Measurements from ENCODE around the gene GGACT.
"Not testable (repeated sequence)": the region's sequence is repeated elsewhere in the genome, so short reads cannot be mapped to it uniquely, and the experiment has no call there.

GGACT gene

DNA sequence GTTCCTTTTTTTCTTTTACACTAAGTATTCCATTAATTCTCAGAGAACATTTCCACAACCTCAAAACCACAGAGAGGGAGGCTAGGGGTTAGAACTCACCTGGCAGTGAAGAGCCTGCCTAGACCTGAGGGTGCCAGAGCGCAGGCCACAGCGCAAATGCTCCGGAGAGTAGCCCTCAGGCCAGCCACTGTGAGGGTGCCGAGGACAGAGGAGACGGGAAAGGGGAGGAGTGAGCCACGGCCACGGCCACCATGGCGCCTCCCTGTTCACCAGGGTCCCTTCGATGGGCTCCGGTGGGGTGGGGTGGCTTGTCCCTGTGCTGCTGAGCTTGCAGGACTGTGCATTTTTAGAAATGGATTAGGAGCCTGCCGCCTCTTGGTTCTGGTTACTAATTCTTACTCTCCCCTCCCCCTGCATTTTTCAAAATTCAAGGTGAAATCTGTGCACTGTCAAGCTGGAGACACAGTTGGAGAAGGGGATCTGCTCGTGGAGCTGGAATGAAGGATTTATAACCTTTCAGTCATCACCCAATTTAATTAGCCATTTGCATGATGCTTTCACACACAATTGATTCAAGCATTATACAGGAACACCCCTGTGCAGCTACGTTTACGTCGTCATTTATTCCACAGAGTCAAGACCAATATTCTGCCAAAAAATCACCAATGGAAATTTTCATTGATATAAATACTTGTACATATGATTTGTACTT, 58.8 kb downstream of the GGACT start:
- DNase-seq (ENCODE audit: low read depth): no peak

DNA sequence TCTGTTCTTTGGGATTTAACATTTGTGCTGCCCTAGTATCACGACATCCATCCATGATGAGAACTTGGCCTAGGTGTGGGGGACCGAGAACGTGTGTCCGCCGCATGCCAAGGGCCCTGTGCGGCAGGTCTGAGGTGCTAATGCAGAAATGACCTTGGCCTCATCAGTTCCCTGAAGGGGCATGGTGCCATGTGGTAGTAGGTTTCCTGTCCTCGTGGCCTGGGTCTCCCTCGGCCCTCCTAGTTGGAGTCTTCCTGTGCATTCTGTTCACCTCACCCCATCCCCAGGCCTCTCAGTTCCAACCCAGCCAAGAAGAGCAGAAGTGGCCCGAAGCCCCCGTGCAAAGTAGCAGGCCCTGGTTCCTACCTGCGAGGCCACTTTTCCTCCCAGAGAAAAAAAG, 59.8 kb downstream of the GGACT start:
- no peak for DNase-seq (ENCODE audit: low read depth)

DNA sequence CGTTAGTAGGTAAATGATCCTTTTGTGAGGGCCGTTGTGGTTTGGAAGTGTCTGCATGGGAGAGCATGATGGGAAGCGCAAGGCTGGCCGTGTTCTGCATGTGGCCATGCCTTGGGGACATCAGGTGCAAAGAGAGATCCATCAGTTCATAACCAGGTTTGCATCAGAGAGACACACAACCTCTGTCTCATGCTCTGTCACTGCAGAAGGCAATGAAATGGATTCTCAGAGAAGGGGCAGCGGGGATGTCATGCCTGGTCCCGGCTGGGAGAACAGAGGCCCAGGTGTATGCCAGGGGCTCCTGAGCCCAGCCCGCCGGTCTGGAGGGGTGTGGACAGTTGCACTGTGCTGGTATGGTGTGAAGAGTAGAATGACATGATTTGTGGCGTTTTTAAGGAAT, 60.2 kb downstream of the GGACT start:
- DNase-seq (ENCODE audit: low read depth): no peak

DNA sequence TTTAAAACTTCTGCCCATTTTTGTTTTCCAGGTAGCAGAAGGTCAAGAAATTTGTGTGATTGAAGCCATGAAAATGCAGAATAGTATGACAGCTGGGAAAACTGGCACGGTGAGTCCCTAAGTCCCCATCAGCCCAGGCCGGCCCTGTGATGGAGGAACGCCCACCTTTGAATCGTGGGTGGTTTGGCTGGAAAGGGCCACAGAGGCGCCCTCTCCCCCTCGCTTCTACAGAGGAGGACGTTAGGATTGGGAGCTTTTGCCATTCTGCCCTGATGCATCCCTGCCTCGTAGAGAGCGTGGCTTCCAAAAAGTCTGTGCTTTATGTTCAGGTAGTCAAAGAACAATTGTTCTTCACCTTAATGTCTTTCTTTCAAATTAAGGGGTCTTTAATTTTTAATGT, 60.9 kb downstream of the GGACT start:
- no peak for DNase-seq (ENCODE audit: low read depth)

DNA sequence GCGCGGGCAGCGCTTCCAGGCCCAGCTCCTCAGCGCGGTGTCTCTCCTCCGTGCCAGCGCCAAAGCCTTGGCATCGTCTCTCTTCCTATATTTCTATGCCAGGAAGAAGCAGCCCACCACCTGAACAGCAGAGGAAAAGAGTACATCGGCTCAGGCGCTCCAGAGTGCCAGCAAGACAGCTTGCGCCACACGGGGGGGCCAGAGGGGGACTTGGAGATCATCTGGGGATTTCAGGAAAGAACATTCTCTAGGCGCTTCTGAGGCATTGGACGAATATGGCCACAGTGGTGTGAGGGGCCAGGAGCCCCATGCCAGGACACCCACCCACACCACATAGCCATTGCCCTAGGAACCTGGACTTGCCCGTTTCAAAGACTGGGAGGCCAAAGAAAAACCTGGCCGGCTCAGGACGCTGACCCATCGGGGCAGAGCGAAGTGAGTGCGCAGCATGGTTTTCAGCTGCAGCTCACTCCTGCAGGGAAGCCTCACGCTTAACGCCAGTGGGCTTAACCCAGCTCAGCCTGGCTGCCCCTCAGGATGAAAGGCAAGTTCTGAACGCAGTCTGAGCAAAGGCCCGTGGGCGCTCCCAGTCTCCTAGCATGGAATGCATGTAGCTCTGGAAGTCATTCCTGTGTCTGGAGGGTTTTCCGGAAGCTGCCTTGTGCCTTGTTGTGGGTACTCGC, 62.1 kb downstream of the GGACT start:
- no peak for DNase-seq (ENCODE audit: low read depth)

DNA sequence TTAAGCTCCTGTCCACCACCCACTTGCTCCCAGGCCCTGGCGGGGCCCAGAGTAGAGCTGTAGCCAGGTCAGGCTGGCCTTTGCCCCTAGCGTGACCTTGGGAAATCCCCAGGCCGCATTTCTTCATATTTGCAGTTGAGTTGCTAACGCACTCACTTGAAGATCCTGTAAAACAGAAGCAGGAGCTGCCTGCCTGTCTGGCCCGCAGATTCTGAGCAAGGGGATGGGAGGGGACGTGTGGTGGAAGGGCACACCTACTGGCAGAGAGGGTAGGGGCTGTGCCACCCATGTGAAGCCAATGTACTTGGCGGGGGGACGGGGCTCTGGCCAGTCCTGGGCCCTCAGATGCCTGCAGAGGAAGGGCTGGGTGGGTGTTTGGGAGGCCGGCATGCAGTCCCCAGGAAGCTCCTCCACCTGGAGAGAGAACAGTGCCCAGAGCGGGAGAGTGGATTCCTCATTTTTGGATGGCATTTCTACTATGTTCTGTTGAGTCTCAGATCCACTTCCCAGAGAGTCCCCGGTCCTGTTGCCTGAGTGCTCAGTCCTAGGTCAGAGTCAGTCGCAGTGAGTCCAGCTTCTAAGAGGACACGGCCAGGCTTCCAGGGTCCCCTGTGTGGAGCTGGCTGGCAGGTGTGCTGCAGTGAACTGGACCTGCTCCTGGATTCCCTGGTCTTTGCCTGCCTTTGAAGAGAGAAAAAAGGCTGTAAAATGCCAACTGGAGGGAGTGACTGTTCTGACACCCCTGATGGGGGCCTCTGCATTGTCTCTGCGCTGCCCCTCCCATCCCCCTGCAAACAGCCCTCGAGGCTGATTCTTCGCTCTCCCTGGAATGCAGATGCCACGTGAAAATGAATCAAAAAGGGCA, 62.9 kb downstream of the GGACT start:
- no peak for DNase-seq (ENCODE audit: low read depth)

DNA sequence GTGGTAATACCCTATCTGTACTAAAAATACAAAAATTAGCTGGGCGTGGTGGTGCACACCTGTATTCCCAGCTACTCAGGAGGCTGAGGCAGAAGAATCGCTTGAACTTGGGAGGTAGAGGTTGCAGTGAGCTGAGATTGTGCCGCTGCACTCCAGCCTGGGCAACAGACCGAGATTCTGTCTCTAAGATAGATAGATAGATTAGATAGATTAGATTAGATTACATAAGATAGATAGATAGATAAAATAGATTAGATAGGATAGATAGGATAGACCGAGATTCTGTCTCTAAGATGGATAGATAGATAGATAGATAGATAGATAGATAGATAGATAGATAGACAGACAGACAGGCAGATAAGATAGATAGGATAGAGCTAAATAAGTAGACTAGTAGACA, 63.9 kb downstream of the GGACT start:
- not testable (repeated sequence) for DNase-seq (ENCODE audit: low read depth)

DNA sequence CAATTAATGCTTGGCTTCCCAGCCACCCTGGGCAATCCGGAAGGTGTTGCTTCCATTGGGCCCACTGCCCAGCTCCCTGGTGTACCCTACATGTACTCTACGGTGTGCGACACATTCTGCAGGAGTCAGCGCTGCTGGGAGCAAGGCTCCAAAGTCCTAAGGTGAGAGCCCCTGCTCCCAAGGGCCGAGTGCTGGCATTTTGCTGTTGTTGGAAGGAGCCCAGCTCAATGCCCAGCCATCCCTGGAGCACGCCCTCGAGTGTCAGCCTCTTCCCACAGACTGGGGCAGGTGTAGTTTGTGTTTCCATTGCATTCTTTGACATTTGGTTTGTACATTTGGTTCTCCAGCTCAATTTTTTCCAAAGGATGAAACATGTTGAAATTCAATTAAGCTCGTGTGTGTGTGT, 64.6 kb downstream of the GGACT start:
- no peak for DNase-seq (ENCODE audit: low read depth)

DNA sequence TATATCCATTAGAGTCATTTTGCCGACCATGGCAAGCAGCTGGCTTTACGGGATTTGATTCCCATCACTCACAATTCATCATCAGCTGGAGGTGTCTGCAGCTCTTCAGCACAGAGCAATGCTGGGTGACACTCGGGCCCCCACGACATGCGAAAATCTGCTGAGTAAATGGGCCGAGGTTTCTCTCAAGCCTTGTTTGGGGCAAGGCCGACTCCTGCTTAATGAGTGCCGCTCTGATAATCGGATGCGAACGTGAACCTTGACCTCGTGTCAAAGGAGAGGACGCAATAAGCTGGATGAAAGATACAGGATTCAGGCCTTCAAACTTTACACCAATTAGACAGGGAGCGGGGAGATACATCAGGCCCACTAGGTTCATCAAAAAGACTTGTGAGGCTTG, 65.2 kb downstream of the GGACT start:
- no peak for DNase-seq (ENCODE audit: low read depth)

DNA sequence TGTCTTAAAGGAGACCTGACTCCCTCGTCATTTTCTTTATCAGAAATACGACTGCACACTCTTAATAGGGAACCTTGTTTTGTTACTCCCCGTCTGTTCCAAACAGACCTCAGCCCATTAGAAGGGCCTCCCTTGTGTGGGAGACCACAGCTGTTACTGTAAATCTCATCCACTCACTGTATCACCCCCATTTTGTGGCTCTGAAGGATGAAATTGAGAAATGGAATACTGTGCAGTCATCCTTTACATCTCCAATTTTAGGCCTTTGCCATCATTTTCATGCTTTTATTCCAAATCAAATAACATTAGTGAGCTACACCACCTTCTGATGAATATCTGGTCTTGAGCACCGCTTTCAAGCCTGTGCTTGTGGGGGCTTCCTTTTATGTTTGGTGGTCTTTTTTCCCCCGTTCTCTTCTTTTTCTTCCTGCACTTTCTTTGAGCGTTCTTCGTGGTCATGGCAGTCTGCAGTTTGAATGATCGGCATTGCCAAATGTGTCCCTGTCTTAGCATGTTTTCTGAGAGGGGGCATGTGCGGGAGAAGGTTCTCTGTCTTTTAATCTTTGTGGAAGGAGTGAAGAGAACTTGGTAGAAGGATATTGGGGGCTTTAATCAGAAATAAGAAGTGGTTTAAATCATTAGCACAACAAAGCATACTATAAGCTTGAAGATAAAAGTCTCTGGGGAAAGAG, 65.8 kb downstream of the GGACT start:
- no peak for DNase-seq (ENCODE audit: low read depth)

DNA sequence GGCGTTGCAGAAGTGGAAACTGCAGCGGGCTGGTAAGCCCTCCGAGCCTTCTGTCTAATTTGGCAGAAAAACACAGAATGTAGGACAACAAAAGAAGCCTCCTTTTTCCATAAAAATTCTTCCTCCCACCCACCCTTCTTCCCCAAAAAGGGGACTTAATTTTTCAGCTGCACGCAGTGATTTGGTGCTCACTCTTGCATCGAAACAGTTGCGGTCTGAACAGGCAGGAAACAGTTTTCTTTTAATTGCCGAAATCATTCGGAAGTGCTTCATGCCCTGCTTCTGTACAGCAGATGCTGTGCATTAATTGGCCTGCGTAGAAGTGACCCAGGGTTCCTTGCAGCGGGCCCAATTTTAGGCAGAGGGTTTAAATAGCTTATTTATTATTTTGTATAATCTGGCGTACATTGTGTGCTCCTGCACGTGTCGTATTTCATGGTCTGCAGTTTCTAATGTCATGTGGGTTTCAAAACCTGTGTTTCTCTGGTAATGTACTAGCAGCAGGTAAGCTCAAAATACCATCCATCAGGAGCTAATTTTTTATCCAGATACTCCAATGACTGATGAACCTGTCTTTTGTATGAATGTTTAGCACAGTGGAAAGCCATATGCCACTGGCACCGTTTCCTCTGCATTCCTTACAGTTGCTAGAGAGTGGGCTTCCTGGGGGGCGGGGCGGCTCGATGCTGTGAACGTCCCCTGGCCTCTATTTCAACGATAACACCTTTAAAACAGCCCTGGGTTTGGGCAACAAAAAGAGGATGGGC, 66.6 kb downstream of the GGACT start:
- DNase-seq (ENCODE audit: low read depth): no peak

DNA sequence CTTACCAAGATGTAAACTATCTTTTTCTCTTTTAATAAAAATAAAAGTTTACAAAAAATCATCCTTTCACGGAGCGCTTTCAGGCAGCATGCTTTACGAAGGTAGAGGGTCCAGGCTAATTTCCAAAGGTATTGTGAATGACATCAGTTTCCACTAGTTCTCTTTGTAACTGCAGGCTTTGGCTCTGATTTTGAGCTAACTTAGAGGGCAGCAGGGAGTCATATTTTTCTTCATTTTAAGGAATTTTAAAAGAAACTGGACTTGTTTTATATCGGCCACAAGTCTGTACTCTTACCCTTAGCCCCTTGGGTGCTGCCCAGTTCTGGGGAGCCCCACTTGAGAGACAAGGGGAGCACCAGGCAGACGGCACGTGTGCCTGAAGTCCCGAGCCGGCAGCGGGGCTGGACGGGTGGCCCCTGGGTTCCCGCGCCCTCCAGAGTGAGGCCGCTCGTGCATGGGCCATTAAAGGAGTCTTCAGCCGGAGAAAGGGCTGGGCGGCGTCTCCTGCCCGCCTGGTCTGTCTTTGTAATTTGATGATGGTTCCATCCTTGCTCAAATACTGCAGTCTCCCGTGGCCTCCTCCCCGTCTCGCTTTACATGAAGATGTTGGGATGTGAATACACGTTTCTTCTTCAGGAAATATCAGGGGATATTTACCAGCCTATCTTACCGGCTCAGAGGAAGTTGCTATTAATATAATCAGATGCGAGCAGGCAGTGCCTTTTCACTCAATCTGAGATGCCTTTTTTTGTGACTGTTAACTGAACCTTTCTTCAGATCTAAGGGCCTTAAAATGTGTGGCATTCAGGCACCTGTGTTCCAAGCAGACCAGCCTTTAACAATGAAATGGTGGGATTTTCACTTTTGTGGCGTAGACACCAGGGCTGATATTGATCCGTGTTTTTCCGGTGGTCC, 67.4 kb downstream of the GGACT start:
- no peak for DNase-seq (ENCODE audit: low read depth)

DNA sequence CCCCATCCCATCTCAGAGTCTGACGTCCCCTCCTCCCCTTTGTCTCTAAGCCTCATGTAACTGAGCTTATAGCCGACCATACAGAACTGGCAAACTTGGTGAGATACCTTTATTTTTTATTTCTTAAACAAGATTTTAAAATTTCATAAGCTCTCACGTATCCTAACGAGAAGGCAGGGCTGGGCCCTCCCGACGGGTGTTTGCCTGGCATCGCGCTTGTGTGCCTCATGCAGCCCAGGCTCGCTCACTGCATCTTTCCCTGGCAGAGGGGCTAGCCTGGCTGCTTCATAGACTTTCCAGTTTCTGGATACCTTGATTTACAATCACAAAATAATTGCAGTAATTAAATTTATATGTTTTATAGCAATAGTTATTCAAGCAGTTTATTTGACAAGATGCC, 69.0 kb downstream of the GGACT start:
- DNase-seq (ENCODE audit: low read depth): no peak

DNA sequence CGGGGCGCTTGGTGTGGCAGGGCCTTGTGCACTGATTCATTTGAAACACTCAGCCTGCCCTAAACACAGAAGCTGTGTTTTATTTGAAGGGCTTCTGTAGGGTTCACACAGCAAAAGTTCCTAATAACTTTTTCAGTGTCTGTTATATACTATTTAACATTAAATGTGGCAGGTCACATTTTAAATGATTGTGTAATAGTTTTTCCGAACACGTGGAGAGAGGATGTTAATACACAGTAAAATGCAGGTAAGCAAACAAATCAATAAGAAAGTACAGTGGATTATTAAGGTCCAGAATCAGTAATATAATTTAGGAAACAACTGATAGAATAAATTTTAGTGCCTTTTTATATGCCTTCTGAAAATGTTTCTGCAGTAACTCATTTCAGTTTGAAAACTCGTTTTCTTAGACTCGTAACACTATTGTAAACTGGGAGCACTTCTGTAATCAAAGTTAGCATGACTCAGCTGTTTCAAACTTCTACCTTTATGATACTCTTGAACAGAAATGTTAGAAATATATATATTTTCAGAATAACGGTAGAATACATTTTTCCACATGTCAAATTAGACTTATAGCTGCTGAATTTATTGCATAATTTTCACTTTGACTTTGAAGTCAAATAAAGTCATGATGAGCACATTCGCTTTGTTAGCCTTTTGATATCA, 70.1 kb downstream of the GGACT start:
- DNase-seq (ENCODE audit: low read depth): no peak

DNA sequence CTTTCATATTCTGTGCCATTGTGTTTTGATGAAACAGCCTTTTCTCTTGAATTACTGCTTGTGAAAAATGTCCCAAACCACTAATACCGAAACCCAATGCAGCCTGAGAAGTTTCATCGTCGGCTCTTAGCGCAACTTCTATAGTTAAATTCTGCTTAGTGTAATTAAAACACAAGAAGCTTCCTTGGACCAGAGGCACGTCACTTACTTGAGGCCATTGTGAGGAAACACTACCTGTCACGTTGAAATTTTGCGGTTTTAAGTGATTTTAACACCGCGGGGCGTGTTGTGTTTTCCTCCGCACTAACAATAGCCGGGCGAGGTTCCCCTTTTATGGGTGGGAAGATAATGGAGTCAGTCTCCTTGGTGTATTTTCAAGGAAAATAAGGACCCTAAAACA, 70.9 kb downstream of the GGACT start:
- DNase-seq (ENCODE audit: low read depth): no peak

DNA sequence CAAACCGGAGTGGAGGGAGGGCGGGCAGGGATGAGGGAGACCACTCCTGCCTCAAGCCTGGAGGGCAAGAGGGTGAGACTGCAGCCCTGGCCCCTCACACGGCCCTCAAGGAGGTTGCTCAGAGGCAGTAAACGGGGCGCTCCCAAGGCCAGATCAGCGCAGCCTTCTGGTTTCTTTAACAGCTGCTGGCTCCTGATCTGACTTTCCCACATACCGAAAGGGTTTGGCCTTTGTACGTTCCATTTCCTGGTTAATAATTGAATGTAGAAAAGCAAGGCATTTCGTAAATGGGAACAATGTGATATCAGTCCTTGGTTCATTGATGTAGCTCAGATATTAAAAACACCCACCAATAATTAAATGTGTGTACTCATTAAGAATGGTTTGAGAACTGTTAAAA, 71.5 kb downstream of the GGACT start:
- DNase-seq (ENCODE audit: low read depth): no peak

DNA sequence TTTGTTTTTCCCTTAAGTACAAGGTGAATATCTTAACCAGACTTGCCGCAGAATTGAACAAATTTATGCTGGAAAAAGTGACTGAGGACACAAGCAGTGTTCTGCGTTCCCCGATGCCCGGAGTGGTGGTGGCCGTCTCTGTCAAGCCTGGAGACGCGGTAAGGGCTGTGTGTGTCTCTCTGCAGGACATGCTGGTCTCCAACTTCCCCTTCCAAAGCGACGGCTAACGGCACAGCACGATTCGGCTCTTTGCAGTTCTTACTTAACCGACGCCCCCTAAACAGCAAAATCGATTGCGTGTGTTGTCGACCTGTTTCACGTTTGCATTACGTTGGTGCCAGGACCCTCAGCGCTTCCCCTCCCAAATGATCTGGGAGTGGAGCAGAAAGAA, 73.2 kb downstream of the GGACT start:
- no peak for DNase-seq (ENCODE audit: low read depth)

DNA sequence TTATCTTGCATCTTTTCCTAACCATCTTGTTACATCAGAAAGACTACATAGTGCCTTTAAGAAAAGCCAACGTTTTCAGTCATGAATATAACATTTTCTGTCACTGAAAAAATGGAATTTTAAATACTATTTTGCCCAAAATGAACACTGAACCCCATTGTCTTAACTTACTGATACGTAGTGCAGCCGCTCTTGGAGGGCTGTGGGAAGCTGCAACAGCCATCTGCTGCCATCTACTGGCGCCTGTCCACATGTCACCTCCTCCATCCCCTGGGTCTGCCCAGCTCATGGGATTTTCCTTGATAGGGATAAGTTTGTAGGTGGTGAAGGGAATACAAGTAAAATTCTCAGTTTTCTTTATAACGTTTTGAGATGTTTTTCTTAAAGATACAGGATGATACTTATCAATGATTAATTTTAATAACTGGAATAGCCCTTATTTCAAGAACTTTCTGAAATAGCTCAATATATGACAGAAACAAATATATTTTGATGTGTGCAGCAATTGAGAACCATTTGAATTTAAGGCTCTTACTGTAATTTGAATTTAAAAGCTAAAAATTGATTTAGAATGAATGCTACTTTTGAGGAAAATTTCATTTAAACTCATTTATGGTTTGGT, 73.7 kb downstream of the GGACT start:
- DNase-seq (ENCODE audit: low read depth): peak; percentile 30

DNA sequence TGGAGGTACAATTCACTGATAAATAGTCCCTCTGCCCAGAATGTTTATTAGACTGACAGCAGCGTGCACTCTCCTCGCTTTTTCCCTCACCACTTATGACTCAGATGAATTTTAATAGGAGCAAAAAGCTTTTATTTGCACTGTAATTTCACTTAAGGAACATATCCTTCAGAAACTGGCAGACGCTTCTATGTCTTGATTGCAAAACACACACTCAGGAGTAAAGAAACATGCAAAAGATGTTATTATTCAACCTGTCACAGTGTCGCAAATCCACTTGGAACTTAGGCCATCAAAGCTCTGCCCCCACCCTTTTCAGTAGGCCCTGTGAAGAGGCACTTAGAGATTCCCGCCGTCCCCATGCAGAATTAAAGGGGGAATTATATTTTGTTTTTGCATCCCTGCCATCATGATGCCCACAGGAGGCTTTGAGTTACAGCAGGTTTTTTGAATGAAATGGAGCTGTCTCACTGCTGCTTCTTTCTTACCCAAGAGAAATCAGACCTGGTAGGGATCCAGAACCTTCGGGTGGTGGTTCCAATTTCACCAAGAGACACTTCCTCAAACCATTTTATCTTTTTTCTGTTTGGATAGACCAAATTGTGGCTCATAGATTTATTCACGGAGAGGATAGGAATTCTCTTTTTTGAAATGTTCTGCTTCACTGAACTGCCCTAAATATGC, 74.5 kb downstream of the GGACT start:
- DNase-seq (ENCODE audit: low read depth): no peak

All from T-helper 22 cell (primary cell).